HuH-7 (cell line): ENCODE measurements around the gene APBB1.

Experiments
- DNase-seq: peaks from one replicate; pipeline ENCODE4 v3.0.0; 2011; ENCODE audit warnings: low spot score

Gene APBB1

DNA sequence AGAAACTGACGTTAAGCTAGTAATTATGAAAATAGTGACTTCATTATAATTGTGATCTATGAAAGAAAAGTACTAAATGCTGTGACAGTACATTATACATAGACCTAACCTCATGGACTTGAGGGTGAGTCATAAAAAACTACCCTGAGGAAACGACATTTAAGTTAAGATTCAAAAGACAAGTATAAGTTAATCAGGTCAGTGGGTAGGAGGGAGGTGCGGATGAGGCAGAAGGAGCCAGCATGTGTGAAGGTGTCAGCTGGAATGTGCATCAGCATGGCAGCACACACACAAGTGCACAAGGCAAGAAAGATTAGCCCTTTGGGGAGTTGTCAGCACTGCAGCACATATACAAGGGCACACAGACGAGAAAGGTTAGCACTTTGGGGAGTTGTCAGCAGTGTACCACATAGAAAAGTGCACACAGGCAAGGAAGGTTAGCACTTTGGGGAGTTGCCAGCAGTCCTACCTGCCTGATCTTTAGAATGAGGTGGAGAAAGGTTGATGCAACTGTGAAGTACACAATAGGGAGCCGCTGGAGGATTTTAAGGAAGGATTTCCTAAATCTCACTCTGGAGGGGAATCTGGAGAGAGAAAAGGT lies 67.0 kb downstream of the APBB1 start:
- no peak for DNase-seq

- DNase-seq: no peak
Measured at GRCh38 chr11:6350486-6350885, 68.4 kb downstream of the APBB1 start.

DNA sequence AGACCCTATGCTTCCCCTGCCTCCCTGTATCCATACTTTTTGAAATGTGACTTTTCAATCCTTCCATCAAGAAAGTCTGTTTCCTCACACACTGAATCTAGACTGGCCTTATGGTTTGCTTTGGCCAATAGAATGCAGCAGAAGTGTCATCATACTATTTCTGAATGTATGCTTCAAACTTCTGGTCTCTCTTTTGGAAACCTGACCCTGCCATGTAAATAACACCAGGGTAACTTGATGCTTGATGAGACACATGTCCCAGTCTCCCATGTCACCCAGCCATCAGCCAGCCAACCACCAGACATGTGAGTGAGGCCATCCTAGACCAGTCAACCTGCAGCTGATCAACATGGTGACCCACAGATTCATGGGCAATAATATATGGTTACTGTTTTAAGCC lies 68.9 kb downstream of the APBB1 start:
- no peak for DNase-seq

GRCh38 chr11:6345366-6345765 lies 73.5 kb downstream of the APBB1 start:
- no peak for DNase-seq
